HepG2 (cell line): ENCODE measurements around the gene SLC25A47. TPM values are rescaled to one million over a fixed set of nuclear protein-coding genes. Genes with fewer than 3 reads are reported as not detected.
A peak's percentile ranks its signal among the peaks of the same experiment; 100 is the strongest.

ENCODE experiments used
- ATF7 ChIP-seq, 2 experiments: fragments of 450-650 bp in 1 of 2; sonication (generic) in 1 of 2; formaldehyde crosslinking in 1 of 2; IDR thresholded peaks; 2 replicates each; pipeline versions ENCODE4 v1.4.0 to v1.6.1; 2016 to 2020; ENCODE audit warnings: antibody characterized with exemption in 1 of 2, mild to moderate bottlenecking in 1 of 2, missing genetic modification reagents in 1 of 2
- ELK4 ChIP-seq: sonication (generic); formaldehyde crosslinking; IDR thresholded peaks from 2 replicates; pipeline ENCODE4 v1.9.0; 2021; ENCODE audit warnings: missing genetic modification reagents, borderline replicate concordance
- GABPB1 ChIP-seq: IDR thresholded peaks from 2 replicates; pipeline ENCODE4 v1.6.1; 2016; ENCODE audit warnings: mild to moderate bottlenecking, missing genetic modification reagents, moderate library complexity, missing compliant biosample characterization
- HNF4G ChIP-seq, 2 experiments: sonication (generic) in 1 of 2; formaldehyde crosslinking in 1 of 2; IDR thresholded peaks; 2 replicates each; pipeline versions ENCODE4 v1.4.0 to v1.6.1; 2011 to 2020; ENCODE audit warnings: borderline replicate concordance in 2 of 2, low read depth in 2 of 2, mild to moderate bottlenecking in 2 of 2, low read length in 1 of 2, missing genetic modification reagents in 1 of 2, moderate library complexity in 1 of 2
- KLF16 ChIP-seq, 2 experiments: sonication (generic) in 1 of 2; formaldehyde crosslinking in 1 of 2; IDR thresholded peaks; 2 replicates each; pipeline versions ENCODE4 v1.6.1 to v1.8.0; 2016 to 2023; ENCODE audit warnings: missing genetic modification reagents in 2 of 2, missing compliant biosample characterization in 1 of 2
- MAZ ChIP-seq, 2 experiments: sonication (generic) in 1 of 2; formaldehyde crosslinking in 1 of 2; IDR thresholded peaks; 2 replicates each; pipeline versions ENCODE4 v1.5.0 to v1.6.1; 2012 to 2020; ENCODE audit warnings: low read depth in 2 of 2, mild to moderate bottlenecking in 2 of 2, borderline replicate concordance in 1 of 2, improper control_type of control experiment in 1 of 2, low read length in 1 of 2, missing genetic modification reagents in 1 of 2, moderate library complexity in 1 of 2
- MLLT10 ChIP-seq: sonication (generic); formaldehyde crosslinking; IDR thresholded peaks from 2 replicates; pipeline ENCODE4 v1.4.0; 2020; ENCODE audit warnings: missing genetic modification reagents
- NCOA1 ChIP-seq: sonication (generic); formaldehyde crosslinking; IDR thresholded peaks from 2 replicates; pipeline ENCODE4 v1.9.0; 2021; ENCODE audit warnings: missing genetic modification reagents
- POLR2A ChIP-seq, 2 experiments: IDR thresholded peaks; 2 replicates each; pipeline ENCODE4 v1.6.1; 2011; ENCODE audit warnings: low read depth in 2 of 2, low read length in 2 of 2, mild to moderate bottlenecking in 1 of 2, moderate library complexity in 1 of 2; ENCODE audit not compliant: insufficient read depth in 1 of 2
- POLR2G ChIP-seq: fragments of 200-400 bp; formaldehyde crosslinking; IDR thresholded peaks from 2 replicates; pipeline ENCODE4 v1.6.1; 2018; ENCODE audit warnings: mild to moderate bottlenecking, low read depth, low read length, moderate library complexity
- RAD21 ChIP-seq: fragments of 450-650 bp; formaldehyde crosslinking; IDR thresholded peaks from 2 replicates; pipeline ENCODE4 v1.5.0; 2020; ENCODE audit warnings: mild to moderate bottlenecking
- REPIN1 ChIP-seq: sonication (generic); formaldehyde crosslinking; IDR thresholded peaks from 2 replicates; pipeline ENCODE4 v1.8.0; 2022; ENCODE audit warnings: missing genetic modification reagents, low read depth, mild to moderate bottlenecking, borderline replicate concordance
- TFAP4 ChIP-seq: sonication (generic); IDR thresholded peaks from 2 replicates; pipeline ENCODE4 v1.6.1; 2016; ENCODE audit warnings: low read depth, borderline replicate concordance
- THRA ChIP-seq: sonication (generic); formaldehyde crosslinking; IDR thresholded peaks from 2 replicates; pipeline ENCODE4 v1.4.0; 2020; ENCODE audit warnings: missing genetic modification reagents, borderline replicate concordance
- TRAFD1 ChIP-seq: sonication (generic); formaldehyde crosslinking; IDR thresholded peaks from 2 replicates; pipeline ENCODE4 v1.5.1; 2020; ENCODE audit warnings: missing genetic modification reagents, mild to moderate bottlenecking, borderline replicate concordance
- ZBTB20 ChIP-seq: sonication (generic); formaldehyde crosslinking; IDR thresholded peaks from 2 replicates; pipeline ENCODE4 v1.8.1; 2023; ENCODE audit warnings: missing genetic modification reagents, low read depth, mild to moderate bottlenecking, borderline replicate concordance
- ZNF138 ChIP-seq: sonication (generic); formaldehyde crosslinking; IDR thresholded peaks from 2 replicates; pipeline ENCODE4 v1.5.0; 2020; ENCODE audit warnings: mild to moderate bottlenecking, low read depth, missing genetic modification reagents
- ZNF160 ChIP-seq: sonication (generic); formaldehyde crosslinking; IDR thresholded peaks from 2 replicates; pipeline ENCODE4 v1.8.0; 2022; ENCODE audit warnings: mild to moderate bottlenecking, inconsistent platforms, missing genetic modification reagents
- ZNF747 ChIP-seq: sonication (generic); formaldehyde crosslinking; IDR thresholded peaks from 2 replicates; pipeline ENCODE4 v1.8.1; 2023; ENCODE audit warnings: missing genetic modification reagents, mild to moderate bottlenecking, borderline replicate concordance
- ZNF761 ChIP-seq: sonication (generic); formaldehyde crosslinking; conservative IDR thresholded peaks from 2 replicates; pipeline ENCODE4 v1.4.0; 2020; ENCODE audit warnings: mild to moderate bottlenecking, missing genetic modification reagents
- ZNF781 ChIP-seq: sonication (generic); formaldehyde crosslinking; IDR thresholded peaks from 2 replicates; pipeline ENCODE4 v1.5.1; 2020; ENCODE audit warnings: borderline replicate concordance, mild to moderate bottlenecking, missing genetic modification reagents; ENCODE audit errors: not compliant biosample characterization
- ZNF792 ChIP-seq: IDR thresholded peaks from 2 replicates; pipeline ENCODE4 v1.6.1; 2016
- polyA plus RNA-seq, 8 experiments: library from polyadenylated mRNA; depleted of rRNA in 3 of 8; stranded (reverse) in 7 of 8; unstranded in 1 of 8; fragments of >200 nt; fragmentation: Illumina TruSeq in 4 of 8; extraction: Trizol in 4 of 8; gene quantifications; 2 replicates each; pipeline versions ENCODE4 v1.2.1 to v1.2.3, GENCODE V29; 2011 to 2016; ENCODE audit warnings: low read depth in 4 of 8, missing spikeins in 1 of 8, mixed read lengths in 1 of 8; ENCODE audit not compliant: insufficient read depth in 1 of 8
- total RNA-seq, 5 experiments: library from RNA; depleted of rRNA; stranded (reverse); fragments of >200 nt; fragmentation: Illumina TruSeq; extraction: Trizol; gene quantifications; 2 replicates each; pipeline ENCODE4 v1.2.3, GENCODE V29; 2016; ENCODE audit warnings: low read depth in 1 of 5

Gene SLC25A47
- total and polyA plus RNA-seq, 2 of the 13 experiments (the other 11 are each of a cell fraction or from before 2014, with no cell fraction given) = 1.0 to 1.7 TPM

GRCh38 chr14:100328495-100329163, 5.5 kb downstream of the SLC25A47 start (continued):
- no peak for TF ChIP-seq ELK4
- peak; percentile 70; the same call in 1 of the 2 replicates for TF ChIP-seq GABPB1 (CRISPR knock-in tag)
- no peak for TF ChIP-seq MAZ (IDR thresholded peaks at IDR 0.05; ENCODE audit: borderline replicate concordance, low read depth, low read length)
- TF ChIP-seq MAZ (CRISPR knock-in tag; IDR thresholded peaks at IDR 0.05; ENCODE audit: low read depth) = peak; percentile 64
- peak; percentile 76; the same call in 1 of the 2 replicates for TF ChIP-seq ZNF761 (CRISPR knock-in tag)
- TF ChIP-seq KLF16 (CRISPR knock-in tag; IDR thresholded peaks at IDR 0.05) = peak in 1 of 2 experiments; percentile 46; a peak in 1 of 4 replicates
- peak; percentile 35; the same call in 1 of the 2 replicates for TF ChIP-seq RAD21 (CRISPR knock-in tag)
- peak; percentile 27; the same call in 1 of the 2 replicates for TF ChIP-seq NCOA1 (CRISPR knock-in tag)
- peak; percentile 26; the same call in 1 of the 2 replicates for TF ChIP-seq ZNF160 (CRISPR knock-in tag)
- peak; percentile 55; the same call in 1 of the 2 replicates for TF ChIP-seq HNF4G (IDR thresholded peaks at IDR 0.05; ENCODE audit: borderline replicate concordance, low read depth, low read length)
- 0 out of 2 replicates have a peak, but pooled peaks have one; percentile 69 for TF ChIP-seq HNF4G (CRISPR knock-in tag; IDR thresholded peaks at IDR 0.05; ENCODE audit: borderline replicate concordance, low read depth)
- 0 out of 2 replicates have a peak, but pooled peaks have one; percentile 45 for TF ChIP-seq ZNF138 (CRISPR knock-in tag)
- no peak for TF ChIP-seq ZBTB20
- TF ChIP-seq MLLT10 = no peak
- TF ChIP-seq POLR2G = peak; percentile 85
- TF ChIP-seq ZNF792 (CRISPR knock-in tag) = no peak
- TF ChIP-seq THRA (CRISPR knock-in tag) = peak; percentile 11; the same call in 1 of the 2 replicates
- TF ChIP-seq REPIN1 (CRISPR knock-in tag) = peak; percentile 45; the same call in 1 of the 2 replicates
- TF ChIP-seq ZNF747 = peak; percentile 74
- TF ChIP-seq TRAFD1 (CRISPR knock-in tag) = no peak
- peak; percentile 81 to 85 for TF ChIP-seq POLR2A (IDR thresholded peaks at IDR 0.05; ENCODE audit: insufficient read depth in 1 of 2, low read depth in 2 of 2, low read length in 2 of 2)
- peak; percentile 72; the same call in 1 of the 2 replicates for TF ChIP-seq TFAP4
- no peak for TF ChIP-seq ATF7 (IDR thresholded peaks at IDR 0.05)
- TF ChIP-seq ATF7 (CRISPR knock-in tag; IDR thresholded peaks at IDR 0.05) = 0 out of 2 replicates have a peak, but pooled peaks have one; percentile 48
- TF ChIP-seq ZNF781 (CRISPR knock-in tag) = peak; percentile 7
